Esophagus muscularis mucosa (tissue), 4 donors: ENCODE results near the gene MAP2K5.

Experiments used
- CTCF ChIP-seq, 3 experiments: fragments of 200-600 bp in 2 of 3; fragments of 450-650 bp in 1 of 3; sonication (generic) in 2 of 3; IDR thresholded peaks; one replicate each; pipeline ENCODE4 v1.5.1; 2017 to 2019; ENCODE audit warnings: antibody characterized with exemption in 3 of 3, mild to moderate bottlenecking in 2 of 3, moderate library complexity in 1 of 3
- EP300 ChIP-seq: sonication (generic); formaldehyde crosslinking; IDR thresholded peaks from one replicate; pipeline ENCODE4 v1.6.1; 2017; ENCODE audit warnings: antibody characterized with exemption
- POLR2A ChIP-seq: fragments of 450-650 bp; IDR thresholded peaks from one replicate; pipeline ENCODE4 v1.6.1; 2017; ENCODE audit warnings: antibody characterized with exemption, moderate library complexity, mild to moderate bottlenecking, low read depth
- POLR2AphosphoS5 ChIP-seq, 2 donors: sonication (generic); formaldehyde crosslinking; IDR thresholded peaks; one replicate each; pipeline ENCODE4 v1.6.1; 2017; ENCODE audit warnings: antibody characterized with exemption in 2 of 2

GRCh38 chr15:67832031-67832551 lies 289.6 kb downstream of the MAP2K5 start:
- TF ChIP-seq EP300 (no peak), CTCF (IDR thresholded peaks at IDR 0.05) (no peak), POLR2AphosphoS5 (IDR thresholded peaks at IDR 0.05) (no peak), POLR2A (no peak)
